ENCODE results near the gene DPF1. TPM values are rescaled to one million over a fixed set of nuclear protein-coding genes. Genes with fewer than 3 reads are reported as not detected.
"Not testable (repeated sequence)": the region's sequence is repeated elsewhere in the genome, so short reads cannot be mapped to it uniquely, and the experiment has no call there.

DPF1 gene
- polyA plus RNA-seq, 1 donor, result 2.0 TPM

GRCh38 chr19:38250821-38251563, 27.0 kb upstream of the DPF1 start:
- DNase-seq, result no peak

GRCh38 chr19:38250428-38250820, 26.4 kb upstream of the DPF1 start:
- no peak for DNase-seq

DNA sequence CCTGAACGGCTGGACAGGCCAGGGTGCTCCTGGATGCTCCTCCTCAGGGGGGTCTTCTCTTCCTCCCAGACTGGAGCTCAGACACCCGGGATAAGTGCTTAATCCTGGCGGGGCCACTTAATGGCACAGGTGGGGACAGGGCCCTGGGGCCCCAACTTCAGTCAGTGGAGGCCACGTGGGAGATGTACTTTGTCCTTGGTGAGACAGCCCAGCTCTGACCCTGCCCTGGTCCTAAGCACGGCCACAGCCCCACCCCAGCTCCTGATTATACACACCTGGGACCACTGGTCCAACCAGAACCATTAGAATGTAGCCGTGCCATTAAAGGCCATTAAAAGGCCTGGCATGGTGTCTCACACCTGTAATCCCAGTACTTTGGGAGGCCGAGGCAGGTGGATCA, 24.4 kb upstream of the DPF1 start:
- no peak for DNase-seq

DNA sequence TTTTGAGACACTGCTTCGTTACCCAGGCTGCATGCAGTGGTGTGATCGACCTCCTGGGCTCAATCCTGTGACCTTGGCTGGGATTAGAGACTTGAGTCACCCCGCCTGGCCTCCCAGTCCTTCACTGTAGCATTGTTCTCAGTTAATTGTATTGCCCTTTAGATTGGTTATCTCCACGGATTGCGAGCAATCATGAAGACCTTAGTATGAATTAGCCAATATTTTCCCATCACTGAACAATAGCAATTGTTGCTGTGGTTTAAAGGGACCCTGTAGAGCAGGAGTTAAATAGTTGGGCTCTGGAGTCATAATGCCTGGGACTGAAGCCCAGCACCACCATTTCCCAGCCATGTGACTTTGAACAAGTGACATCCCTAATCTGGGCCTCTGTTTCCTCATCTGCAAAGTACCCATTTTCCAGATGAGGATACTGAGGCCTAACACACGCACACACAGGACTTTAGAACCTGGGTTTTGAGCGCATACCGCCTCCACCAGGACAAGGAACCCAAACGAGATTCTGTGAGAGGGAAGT, 23.8 kb upstream of the DPF1 start:
- no peak for DNase-seq

DNA sequence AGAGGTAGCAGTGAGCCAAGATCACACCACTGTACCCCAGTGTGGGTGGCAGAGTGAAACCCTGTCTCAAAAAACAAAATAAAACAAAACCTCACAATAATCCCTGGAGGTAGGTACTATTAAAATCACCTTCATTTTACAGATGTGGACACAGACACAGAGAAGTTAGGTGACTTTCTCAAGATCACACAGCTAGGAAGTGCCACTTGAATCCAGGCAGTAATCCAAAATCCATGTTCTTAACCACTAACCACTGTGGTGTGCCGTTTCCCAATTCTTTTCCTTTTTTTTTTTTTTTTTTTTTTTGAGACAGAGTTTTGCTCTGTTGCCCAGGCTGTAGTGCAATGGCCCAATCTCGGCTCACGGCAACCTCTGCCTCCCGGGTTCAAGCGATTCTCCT, 23.1 kb upstream of the DPF1 start:
- no peak for DNase-seq

- no peak for DNase-seq
Measured at GRCh38 chr19:38245826-38246498, 21.9 kb upstream of the DPF1 start.

DNA sequence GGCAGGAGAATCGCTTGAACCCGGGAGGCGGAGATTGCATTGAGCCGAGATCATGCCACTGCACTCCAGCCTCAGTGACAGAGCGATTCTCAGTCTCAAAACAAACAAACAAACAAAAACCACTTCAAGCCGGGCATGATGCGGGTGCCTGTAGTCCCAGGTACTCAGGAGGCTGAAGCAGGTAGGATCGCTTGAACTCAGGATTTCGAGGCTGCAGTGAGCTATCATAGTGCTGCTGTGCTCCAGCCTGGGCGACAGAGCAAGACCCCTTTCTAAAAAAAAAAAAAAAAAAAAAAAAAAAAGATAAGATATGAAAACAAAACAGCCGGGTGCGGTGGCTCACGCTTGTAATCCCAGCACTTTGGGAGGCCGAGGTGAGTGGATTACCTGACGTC, 19.3 kb upstream of the DPF1 start:
- no peak for DNase-seq

- DNase-seq, result no peak
Measured at GRCh38 chr19:38239816-38240215, 15.8 kb upstream of the DPF1 start.

DNA sequence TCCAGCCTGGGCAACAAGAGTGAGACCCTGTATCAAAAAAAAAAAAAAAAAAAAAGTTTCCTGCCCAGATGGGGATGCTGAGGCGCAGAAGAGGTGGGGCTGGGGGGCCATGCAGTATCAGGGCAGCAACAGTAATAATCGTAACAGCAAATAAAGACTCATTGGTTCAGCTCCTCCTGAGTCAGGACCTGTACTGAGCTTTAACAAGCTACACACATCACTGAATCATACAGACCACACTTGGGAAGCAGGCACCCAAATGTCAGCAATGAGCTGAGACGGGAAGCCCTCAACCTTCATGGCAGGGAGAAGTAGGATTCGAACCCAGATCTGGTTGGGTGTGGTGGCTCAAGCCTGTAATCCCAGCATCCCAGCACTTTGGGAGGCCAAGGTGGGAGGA, 10.6 kb upstream of the DPF1 start:
- no peak for DNase-seq

- DNase-seq, result no peak
Measured at GRCh38 chr19:38233740-38234251, 9.8 kb upstream of the DPF1 start.

DNA sequence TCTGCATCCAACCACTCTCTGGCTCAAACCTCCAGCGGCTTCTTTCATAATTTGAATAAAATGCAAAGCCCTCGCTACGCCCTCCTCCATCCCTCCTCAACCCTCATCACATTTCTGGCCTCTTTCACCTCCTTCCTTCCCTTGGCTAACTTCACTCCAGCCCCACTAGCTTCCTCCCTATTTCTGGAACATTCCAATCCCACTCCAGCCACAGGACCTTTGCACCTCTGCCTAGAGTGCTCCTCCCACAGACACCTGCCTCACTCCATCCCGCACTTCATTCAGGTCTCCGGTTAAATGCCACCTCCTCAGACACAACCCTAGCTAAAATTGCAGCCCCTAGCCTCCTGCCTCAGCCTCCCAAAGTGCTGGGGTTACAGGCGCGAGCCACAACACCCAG, 7.9 kb upstream of the DPF1 start:
- DNase-seq, result no peak

DNA sequence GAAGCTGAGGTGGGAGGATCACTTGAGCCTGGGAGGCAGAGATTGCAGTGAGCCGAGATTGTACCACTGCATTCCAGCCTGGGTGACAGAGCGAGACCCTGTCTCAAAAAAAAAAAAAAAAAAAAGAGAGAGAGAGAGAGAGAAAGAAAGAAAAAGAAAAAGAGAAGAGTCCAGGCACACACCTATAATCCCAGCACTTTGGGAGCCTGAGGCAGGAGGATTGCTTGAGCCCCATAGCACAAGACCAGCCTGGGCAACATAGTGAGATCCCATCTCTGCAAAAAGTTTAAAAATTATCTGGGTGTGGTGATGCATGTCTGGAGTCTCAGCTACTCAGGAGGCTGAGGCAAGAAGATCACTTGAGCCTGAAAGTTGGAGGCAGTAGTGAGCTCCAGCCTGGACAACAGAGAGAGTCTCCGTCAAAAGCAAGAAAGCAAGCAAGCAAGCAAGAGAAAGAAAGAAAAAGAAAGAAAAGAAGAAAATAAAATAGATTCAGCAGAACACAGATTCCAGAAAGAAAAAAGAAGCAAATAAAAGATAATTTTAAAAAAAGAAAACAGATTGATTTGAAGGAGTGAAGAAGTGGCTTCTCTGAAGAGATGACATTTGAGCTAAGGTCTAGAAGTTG, 6.6 kb upstream of the DPF1 start:
- not testable (repeated sequence) for DNase-seq

DNA sequence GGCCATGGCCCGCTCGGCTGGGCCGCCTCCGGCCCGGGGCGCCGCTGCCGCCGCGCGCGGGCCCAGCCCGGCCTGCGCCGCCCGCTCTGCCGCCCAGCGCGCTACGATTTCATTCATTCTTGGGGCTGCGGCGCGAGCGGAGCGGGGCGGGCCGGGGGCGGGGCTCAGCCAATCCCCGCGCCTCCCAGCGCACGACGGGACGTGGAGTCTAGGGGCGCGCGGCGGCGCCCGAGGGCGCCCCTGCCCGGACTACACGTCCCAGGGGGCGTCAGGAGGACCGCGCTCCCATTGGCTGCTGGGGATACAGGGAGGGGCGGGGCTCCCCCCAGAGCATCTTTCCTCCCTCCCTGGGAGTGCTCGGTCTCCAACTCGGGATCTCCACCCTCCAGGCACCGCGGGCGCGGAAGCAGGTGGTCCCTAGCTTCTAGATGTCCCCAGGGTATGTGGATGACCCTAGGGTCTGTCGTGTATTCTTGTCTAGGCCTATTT, 5.6 kb upstream of the DPF1 start:
- DNase-seq, result peak; percentile 77

DNA sequence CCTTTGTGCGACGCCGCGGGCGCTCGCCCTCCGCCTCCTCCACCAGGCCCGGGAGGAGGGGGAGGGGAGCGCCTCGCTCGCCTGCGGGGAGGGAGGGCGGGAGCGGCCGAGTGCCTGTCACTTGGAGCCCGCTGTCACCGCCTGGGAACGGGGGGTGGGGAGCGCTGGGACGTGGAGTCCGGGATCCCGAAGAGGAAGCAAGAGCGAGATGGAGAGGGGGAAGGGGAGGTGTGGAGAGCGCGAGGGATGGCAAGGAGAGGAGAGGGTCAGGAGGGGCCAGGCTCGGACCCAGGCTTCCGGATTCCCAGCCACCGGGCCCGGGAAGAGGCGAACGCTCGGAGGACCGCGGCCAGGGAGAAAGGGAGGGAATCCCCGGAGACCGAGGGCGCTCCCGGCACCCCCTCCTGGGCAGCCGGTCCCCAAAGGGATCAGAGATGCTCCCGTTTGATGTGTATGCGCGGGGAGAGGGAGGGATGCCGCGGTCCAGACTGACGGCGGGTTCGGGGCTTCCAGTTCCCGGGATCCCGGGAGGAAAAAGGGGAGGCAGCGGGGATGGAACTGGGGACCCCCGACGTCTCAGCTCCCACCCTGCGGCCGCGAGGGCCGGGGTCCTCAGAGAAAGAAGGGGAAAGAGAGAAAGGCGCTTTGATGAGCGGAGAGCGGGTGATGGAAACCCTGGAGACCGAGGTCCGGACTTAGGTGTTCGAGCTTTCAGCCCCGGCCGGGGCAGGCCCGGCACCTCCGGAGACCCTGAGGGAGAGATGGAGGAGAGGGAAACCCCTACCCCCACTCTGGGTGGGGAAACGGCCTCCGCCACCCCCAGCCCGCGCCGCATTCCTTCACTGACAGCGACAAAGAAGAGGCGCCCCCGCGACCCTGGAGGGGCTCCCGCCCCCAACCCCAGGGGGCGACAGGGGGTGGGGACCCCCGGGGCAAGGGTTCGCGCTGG, 4.7 kb upstream of the DPF1 start:
- no peak for DNase-seq

DNA sequence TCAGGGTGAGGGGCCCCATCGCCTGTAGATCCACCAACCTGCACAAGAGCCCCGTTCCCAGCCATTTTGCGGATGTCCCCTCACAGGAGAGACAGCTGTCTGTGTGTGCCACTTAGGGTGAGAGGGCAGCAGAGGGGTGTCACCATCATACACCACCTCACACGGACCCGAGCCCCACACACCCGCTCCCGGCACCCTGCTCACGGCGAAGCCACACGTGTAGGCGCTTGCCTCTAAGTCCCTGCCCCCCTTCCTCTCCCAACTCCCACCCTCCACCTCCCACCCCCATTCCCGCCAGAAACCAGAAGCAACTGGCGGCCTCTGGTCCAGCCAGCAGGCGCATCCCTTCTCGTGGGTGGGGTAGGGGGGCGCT, 4.0 kb upstream of the DPF1 start:
- no peak for DNase-seq

- DNase-seq, result no peak
Measured at GRCh38 chr19:38227287-38228004, 3.4 kb upstream of the DPF1 start.

GRCh38 chr19:38224863-38225218, 819 bp upstream of the DPF1 start:
- DNase-seq, result not testable (repeated sequence)

GRCh38 chr19:38223617-38224013, 407 bp downstream of the DPF1 start:
- no peak for DNase-seq

DNA sequence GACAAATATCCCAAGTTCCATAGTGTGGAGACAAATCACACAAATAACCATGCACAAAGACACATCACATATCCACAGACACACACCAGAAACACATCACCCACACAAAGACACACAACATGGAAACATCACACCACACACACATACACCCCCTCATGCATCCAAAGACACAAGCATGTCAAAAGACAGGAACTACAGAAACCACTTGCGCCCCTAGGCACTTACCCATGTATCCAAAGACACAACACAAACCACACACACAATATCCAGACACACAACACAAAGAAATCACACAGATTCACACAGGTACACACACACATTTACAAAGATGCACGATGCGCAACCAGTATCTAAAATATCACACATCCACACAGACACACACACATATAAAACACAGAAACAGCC, 901 bp downstream of the DPF1 start:
- no peak for DNase-seq

- no peak for DNase-seq
Measured at GRCh38 chr19:38221919-38222830, 1.8 kb downstream of the DPF1 start.

Data from left kidney (tissue), 2 donors.